ENCODE measurements around the gene WFIKKN1.

Gene WFIKKN1

DNA sequence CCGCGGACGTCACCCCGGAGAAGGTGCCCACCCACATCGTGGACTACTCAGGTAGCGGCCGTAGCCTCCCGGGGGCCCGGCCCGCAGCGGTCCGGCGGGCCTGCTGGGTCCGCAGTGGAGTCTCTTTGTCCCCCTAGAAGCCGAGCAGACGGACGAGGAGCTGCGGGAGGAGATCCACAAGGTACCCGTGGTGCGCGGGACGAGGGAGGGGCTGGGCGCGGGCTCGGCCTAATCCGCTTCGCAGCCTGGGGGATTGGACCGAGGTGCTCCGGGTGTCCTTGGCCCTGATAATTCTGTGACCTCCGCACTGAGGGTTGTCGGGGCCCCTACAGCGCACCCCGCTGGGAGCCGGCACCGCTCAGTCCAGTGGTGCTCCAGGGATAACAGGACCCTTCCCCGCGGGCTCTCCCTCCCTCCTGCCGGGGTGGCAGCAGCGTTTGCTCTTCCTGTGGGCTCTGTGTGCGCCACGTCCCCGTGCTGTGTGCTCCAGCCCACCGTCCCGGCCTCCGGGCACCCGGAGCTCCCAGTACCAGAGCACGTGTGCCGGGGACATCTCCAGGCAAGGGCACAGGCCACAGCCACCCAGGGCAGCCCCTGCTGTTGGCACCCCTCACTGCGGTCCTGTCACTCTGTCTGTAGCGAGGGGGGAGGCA lies 37.9 kb downstream of the WFIKKN1 start:
- DNase-seq (ENCODE audit: extremely low spot score, insufficient read length, low read depth) (no peak), FAIRE-seq (no peak)

DNA sequence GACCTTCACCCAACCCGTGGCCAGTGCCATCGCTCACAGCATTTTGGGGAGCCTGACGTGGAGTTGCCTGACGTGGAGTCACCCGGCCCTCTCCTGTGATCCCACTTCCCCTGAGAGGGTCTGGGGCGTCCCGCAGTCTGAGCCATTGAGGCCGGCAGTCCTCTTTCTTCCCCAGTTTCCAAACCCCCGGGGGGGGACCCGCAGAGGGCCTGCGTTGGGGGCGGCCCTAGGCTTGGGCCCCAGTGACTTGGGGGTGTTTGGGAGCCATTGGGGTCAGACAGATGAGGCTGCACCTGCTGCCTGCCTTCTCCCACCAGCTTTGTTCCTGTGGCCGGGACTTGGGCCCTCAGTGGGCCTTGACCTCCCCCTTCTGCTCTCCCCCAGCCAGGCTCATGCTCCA lies 38.9 kb downstream of the WFIKKN1 start:
- no peak for FAIRE-seq
- DNase-seq (ENCODE audit: extremely low spot score, insufficient read length, low read depth), result no peak

DNA sequence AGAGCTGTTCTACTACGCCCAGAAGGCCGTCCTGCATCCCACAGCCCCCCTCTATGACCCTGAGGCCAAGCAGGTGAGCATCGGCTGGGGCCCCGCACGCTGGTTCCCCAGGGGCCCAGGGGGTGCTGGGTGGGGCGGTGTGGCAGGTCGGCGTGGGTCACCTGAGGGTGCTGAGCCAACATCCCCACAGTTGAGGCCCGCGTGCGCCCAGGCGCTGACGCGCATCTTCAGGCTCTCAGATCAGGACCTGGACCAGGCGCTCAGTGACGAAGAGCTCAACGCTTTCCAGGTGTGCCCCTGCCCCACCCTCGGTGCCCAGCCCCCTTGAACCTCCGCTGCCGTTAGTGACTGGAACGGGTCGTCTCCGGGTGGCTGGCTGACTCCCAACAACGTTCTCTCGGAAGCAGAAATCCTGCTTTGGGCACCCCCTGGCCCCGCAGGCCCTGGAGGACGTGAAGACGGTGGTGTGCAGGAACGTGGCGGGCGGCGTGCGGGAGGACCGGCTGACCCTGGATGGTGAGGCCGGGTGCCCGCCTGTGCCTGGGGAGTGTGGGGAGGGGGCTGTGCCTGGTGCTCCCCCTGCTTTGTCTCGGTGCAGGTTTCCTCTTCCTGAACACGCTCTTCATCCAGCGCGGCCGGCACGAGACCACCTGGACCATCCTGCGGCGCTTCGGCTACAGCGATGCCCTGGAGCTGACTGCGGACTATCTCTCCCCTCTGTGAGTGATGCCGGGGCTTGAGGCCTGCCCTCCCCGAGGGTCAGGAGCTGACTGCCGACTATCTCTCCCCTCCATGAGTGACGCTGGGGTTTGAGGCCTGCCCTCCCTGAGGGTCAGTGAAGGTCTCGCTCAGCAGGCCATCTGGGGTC lies 39.9 kb downstream of the WFIKKN1 start:
- FAIRE-seq (no peak), DNase-seq (ENCODE audit: extremely low spot score, insufficient read length, low read depth) (no peak)

DNA sequence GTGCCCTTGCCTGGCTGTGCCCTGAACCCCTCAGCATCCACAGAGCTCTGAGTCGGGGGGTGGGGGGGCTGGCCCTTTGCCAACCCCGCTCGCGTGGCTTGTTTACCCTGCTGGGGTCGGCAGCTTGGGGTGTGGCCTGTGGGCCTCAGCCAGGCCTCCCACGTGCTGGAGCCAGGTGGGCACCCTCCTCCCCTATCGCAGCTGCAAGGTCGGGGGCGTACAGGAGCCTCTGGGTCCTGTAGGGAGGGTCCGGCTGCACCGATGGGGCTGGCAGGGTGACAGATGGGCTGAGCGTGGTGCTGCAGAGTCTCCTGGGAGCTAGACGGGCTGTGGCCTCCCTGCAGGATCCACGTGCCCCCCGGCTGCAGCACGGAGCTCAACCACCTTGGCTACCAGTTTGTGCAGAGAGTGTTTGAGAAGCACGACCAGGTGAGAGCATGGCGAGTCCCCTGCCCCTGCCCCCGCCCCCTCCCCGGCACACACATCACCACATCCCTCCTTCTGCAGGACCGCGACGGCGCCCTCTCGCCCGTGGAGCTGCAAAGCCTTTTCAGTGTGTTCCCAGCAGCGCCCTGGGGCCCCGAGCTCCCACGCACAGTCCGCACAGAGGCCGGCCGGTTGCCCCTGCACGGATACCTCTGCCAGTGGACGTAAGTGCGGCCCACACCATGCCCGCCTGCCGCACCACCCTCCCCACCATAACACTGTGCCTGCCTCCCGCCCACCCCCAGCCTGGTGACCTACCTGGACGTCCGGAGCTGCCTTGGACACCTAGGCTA lies 40.8 kb downstream of the WFIKKN1 start:
- no peak for DNase-seq (ENCODE audit: extremely low spot score, insufficient read length, low read depth)
- no peak for FAIRE-seq

DNA sequence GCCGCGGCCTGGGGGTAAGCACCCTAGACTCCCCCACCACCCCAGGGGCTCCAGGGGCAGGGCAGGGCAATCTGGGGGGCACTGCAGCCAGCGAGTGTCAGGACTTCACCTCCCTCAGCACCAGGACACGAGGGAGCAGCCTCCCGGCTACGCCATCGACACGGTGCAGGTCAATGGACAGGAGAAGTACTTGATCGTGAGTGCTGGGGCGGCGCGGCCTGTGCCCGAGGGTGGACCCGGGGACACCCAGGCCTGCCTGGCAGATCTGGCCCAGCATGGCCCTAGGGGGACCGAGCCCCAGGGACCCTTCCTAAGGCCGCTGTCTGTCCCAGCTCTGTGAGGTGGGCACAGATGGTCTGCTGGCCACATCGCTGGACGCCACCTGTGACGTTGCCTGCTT lies 41.6 kb downstream of the WFIKKN1 start:
- FAIRE-seq (no peak), DNase-seq (ENCODE audit: extremely low spot score, insufficient read length, low read depth) (no peak)

DNA sequence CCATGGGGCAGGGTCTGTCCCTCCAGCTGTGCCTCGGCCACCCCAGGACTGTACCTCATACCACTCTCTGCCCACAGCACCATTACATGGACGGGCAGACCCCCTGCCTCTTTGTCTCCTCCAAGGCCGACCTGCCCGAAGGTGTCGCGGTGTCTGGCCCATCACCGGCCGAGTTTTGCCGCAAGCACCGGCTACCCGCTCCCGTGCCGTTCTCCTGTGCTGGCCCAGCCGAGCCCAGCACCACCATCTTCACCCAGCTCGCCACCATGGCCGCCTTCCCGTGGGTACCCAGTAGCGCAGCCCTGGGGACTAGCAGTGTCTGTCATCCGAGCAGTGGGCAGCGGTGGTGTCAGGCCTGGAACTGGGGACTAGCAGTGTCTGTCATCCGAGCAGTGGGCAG lies 42.1 kb downstream of the WFIKKN1 start:
- FAIRE-seq, result no peak

DNA sequence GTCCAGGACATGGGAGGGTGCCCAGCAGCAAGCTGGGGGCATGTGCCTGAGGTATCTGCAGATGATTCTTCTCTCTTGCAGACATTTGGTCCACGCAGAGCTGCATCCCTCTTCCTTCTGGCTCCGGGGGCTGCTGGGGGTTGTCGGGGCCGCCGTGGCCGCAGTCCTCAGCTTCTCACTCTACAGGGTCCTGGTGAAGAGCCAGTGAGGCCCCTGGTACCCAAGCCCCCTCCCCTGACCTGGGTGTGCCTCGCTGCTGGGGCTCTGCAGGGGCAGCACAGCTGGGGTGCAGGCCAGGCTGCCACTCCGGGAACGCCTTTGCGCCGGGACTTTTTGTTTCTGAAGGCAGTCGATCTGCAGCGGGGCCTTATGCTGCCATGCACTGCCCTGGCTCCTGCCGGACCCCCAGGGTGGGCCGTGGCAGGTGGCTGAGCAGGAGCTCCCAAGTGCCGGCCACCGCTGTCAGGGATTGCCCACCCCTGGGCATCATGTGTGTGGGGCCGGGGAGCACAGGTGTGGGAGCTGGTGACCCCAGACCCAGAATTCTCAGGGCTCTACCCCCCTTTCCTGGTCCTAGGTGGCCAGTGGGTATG lies 42.7 kb downstream of the WFIKKN1 start:
- DNase-seq (ENCODE audit: extremely low spot score, insufficient read length, low read depth) (no peak), FAIRE-seq (no peak)

More for the DNA sequence above, 42.1 kb downstream of the WFIKKN1 start:
- DNase-seq (ENCODE audit: extremely low spot score, insufficient read length, low read depth), result no peak

DNA sequence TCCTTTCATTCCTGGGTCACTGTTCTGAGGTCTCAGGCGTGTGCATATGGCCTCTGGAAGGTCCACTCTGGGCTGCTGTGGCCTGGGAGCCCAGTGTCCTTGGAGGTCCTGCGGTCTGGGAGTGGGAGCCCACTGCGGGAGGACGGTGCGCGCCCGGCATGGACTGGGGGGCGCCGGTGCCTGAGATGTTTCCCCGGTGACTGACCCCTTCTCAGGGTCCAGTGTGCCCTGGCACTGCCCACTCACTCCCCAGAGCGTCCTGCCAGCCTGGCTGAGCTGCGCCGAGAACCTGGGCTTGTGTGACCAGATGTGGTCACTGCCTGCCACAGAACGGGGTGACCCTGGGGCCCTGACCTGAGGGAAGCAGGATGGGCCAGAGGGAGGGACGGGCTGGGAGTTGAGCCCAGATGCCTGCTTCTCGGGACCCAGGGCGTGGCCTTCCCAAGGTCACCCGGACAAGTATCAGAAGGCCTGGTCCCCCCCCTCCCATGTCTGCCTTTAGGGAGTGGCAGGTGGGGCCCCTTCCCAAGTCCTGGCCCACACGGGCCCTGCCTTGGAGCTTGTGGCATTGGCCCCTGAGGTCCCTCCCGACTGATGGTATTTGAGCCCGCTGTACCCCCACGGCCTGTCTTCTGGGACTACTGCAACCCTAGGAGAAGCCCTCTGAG lies 43.6 kb downstream of the WFIKKN1 start:
- FAIRE-seq, result no peak
- no peak for DNase-seq (ENCODE audit: extremely low spot score, insufficient read length, low read depth)

DNA sequence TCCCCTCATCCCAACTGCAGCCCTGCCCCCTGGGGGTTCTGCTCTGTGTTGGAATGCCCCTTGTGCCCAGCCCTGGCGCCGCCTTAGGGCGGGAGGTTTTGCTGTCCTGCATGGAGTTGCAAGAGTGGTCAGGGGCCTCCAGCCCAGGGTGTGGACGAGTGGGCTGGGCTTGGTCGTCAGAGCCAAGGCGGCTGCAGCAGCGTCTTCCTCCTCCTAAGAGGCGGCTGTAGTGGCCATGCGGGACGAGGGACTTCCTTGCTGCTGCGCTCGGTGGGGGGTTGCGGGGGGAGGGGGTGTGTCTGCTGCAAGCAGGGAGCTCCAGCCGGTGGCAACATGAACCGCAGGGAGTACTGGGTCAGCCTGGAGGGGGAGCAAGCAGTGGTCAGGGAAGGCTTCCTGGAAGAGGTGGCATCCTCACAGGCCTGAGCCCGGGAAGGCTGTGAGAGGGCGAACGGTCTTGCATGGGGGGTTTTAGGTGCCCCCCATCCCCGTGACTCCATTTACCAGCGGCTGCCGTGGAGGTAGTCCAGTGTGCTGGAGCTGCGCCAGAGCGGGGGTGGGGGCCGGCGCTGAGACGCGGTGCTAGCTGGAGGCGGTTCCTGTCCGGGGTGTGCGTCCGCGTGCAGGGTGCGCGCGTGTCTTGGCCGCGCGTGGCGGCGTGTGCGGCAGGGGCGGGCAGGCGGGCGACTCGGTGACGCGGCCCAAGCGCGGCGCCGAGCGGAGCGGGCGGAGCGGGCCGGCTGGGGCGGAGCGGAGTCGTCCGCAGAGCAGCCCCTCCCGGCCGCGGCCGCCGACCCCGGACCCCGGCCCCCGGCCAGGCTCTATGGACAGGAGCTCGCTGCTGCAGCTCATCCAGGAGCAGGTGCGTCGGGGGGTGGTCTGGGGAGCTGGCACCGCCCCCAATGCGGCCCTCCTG lies 44.4 kb downstream of the WFIKKN1 start, which contains the start of gene RHBDL1:
Gene RHBDL1 (plus strand): TSS at position 704 of the 916 bp plus-strand sequence. CDS start 120 bp downstream, at position 824.
- no peak for DNase-seq (ENCODE audit: extremely low spot score, insufficient read length, low read depth)
- FAIRE-seq, result no peak

DNA sequence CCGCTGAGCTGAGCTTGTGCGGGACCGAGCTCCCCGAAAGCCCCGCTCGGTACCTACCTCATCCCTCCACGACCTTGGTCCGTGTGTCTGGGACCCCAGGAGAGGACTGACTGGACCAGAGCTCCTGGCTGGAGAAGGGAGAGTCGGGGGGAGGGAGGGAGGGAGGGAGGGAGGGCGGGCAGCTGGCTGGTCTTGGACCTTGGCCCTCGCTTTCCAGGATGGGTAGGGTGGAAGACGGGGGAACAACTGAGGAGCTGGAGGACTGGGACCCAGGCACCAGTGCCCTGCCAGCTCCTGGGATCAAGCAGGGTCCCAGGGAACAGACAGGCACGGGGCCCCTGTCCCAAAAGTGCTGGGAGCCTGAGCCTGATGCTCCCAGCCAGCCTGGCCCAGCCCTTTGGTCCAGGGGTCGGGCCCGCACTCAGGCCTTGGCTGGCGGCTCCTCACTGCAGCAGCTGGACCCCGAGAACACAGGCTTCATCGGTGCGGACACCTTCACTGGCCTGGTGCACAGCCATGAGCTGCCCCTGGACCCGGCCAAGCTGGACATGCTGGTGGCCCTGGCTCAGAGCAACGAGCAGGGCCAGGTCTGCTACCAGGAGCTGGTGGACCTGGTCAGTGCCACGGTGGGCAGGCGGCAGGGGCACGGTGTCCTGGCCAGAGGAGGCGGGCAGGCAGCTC lies 45.2 kb downstream of the WFIKKN1 start:
- FAIRE-seq, result no peak

DNA sequence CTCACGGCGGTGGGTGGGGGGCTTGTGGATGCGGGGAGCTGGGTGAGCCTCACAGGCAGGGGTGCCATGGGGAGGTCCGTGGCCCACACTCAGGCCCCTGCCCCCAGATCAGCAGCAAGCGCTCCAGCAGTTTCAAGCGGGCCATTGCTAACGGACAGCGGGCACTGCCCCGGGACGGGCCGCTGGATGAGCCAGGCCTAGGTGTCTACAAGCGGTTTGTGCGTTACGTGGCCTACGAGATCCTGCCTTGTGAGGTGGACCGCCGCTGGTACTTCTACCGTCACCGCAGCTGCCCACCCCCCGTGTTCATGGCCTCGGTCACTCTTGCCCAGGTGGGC lies 45.7 kb downstream of the WFIKKN1 start:
- no peak for DNase-seq (ENCODE audit: extremely low spot score, insufficient read length, low read depth)
- no peak for FAIRE-seq

More for the DNA sequence above, 45.2 kb downstream of the WFIKKN1 start:
- DNase-seq (ENCODE audit: extremely low spot score, insufficient read length, low read depth), result no peak

DNA sequence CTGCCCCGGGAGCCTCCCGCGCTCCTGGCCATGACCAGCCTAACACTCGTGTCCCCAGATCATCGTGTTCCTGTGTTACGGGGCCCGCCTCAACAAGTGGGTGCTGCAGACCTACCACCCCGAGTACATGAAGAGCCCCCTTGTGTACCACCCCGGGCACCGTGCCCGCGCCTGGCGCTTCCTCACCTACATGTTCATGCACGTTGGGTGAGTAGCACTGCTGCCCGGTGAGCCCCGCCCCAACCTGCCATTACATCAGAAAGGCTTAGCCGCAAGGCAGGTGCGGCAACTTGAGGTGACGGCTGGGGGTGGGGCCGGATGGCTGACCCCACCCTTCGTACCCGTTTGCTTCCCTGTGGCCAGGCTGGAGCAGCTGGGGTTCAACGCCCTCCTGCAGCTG lies 46.1 kb downstream of the WFIKKN1 start:
- no peak for DNase-seq (ENCODE audit: extremely low spot score, insufficient read length, low read depth)

DNA sequence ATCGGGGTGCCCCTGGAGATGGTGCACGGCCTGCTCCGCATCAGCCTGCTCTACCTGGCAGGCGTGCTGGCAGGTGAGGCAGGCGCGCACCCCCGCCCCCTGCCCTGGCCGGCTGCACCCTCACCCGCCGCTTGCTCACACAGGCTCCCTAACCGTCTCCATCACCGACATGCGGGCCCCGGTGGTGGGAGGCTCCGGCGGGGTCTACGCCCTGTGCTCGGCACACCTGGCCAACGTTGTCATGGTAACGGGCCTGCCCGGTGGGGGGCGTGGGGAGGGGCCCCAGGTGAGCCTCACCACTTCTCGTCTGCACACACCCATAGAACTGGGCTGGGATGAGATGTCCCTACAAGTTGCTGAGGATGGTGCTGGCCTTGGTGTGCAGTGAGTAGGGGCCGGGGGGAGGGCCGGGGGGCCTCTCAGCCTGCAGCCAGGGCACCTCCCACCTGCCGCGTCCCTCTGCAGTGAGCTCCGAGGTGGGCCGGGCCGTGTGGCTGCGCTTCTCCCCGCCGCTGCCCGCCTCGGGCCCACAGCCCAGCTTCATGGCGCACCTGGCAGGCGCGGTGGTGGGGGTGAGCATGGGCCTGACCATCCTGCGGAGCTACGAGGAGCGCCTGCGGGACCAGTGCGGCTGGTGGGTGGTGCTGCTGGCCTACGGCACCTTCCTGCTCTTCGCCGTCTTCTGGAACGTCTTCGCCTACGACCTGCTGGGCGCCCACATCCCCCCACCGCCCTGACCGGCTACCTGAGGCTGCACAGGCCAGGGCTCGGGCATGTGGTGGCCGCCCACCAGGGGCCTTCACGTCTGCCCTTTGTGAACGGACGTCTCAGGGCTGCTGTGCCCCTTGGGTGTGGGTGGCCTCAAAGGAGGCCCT lies 46.8 kb downstream of the WFIKKN1 start:
- FAIRE-seq (no peak), DNase-seq (ENCODE audit: extremely low spot score, insufficient read length, low read depth) (no peak)

More for the DNA sequence above, 46.1 kb downstream of the WFIKKN1 start:
- no peak for FAIRE-seq

DNA sequence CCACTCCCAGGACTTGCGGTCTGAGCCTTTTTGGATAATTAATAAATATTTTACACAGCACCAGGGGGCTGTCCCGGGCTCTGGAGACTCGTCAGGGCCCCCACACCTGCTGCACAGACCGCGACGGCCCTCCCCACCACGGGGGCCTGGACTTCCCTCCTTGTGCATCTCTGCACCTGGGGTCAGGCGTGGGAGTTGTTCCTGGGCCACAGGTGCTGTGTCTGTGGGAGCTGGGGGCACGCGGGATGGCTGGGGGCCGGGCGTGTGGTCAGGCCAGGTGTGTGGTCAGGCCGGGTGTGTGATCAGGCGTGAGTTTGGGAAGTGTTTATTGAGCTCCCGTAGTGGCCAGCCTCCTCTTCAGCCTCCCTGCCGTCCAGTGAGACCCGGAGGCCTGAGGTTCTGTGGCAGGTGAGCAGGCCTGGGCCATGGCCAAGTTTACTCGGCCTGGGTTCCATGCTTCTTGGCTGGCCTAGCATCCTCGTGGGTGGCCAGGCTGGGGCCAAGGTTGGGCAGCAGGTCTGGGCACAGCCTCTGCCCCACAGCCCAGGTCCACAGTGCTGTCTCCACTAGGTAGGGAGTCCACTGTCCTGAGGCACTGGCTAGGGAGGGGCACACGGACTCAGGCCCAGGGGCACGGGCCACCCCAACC lies 47.5 kb downstream of the WFIKKN1 start:
- DNase-seq (ENCODE audit: extremely low spot score, insufficient read length, low read depth) (no peak), FAIRE-seq (no peak)

DNA sequence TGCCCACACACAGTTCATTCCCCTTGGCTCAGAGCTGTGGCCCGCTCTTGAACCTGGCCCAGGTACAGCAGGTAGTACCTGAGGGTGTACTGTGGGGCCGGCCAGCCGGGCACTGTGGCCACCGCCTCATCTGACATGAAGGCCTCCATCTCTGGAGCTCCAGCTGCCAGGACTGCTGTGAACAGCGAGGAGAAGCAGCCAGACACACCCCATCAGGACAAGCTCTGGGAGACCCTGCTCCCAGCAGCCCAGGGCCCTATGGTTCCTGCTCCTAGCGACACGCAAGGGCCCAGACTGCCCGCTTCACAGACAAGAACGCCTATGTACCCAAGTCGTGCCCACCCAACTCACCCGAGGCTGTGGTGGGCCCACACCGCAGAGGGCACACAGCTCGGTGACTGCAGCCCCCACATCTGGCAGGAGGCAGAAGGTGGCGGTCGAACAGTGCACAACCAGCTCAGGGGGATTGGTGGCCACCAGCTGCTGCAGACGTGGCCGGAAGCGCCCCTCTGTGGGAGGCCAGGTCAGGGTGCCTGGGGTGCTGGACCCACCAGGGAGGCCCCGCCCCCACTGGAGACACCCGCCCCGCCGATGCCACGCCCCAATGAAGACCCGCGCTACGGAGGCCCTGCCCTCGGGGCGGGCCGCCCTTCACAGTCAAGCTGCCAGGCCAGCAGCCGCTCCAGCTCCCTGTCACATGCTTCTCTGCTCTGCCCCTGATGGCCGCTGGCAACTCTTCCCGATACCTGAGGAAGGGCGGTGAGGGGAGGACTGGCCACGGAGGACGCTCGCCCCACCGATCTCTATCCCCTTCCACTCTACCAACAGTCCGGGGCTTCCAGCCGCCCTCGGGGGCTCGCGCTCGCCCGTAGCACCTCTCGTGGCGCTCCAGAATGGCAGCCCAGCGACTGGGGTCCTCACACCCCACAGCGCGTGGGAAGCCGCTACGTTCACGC lies 48.4 kb downstream of the WFIKKN1 start:
- DNase-seq (ENCODE audit: extremely low spot score, insufficient read length, low read depth) (no peak), FAIRE-seq (no peak)
